ENCODE measurements around the gene ICAM1.
A peak's percentile ranks its signal among the peaks of the same experiment; 100 is the strongest.
"Not testable (repeated sequence)": the region's sequence is repeated elsewhere in the genome, so short reads cannot be mapped to it uniquely, and the experiment has no call there.

ICAM1 gene

DNA sequence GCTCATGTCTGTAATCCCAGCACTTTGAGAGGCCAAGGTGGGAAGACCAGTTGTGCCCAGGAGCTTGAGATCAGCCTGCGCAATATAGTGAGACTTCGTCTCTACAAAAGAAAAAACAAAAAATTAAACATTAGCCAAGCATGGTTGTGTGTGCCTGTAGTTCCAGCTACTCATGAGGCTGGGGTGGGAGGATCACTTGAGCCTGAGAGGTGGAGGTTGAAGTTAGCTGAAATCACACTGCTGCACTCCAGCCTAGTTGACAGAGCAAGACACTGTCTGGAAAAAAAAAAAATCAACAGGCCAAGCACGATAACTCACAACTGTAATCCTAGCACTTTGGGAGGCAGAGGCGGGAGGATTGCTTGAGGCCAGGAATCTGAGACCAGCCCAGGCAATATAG lies 35.9 kb upstream of the ICAM1 start:
- H3K4me3 ChIP-seq, result no peak overlapping the region
- no peaks in the 10 kb centered on the region for H3K27me3 ChIP-seq
- no peaks in the 10 kb centered on the region for H3K36me3 ChIP-seq
- peaks cover 0 to 2% (median 0%) of the 10 kb centered on the region in 11 experiments; a peak in 2 of 22 replicates for H4K20me1 ChIP-seq
- peak overlapping the region in 8 of 11 experiments; percentile 85 to 91 (median 90); a peak in 17 of 22 replicates for H3K27ac ChIP-seq
- peaks cover 48 to 91% (median 85%) of the 10 kb centered on the region in 10 experiments for H3K4me1 ChIP-seq
- peak overlapping the region in 10 of 11 experiments; percentile 80 to 97 (median 88); a peak in 17 of 22 replicates for H3K4me2 ChIP-seq
- no peak for TF ChIP-seq Cebpa-rat (IDR thresholded peaks at IDR 0.05)
- peak overlapping the region in 5 of 11 experiments; percentile 11 to 80 (median 76); a peak in 7 of 22 replicates for H3K9ac ChIP-seq
- H3K9me3 ChIP-seq (replicated peaks in 1 of 11), result no peaks in the 10 kb centered on the region

DNA sequence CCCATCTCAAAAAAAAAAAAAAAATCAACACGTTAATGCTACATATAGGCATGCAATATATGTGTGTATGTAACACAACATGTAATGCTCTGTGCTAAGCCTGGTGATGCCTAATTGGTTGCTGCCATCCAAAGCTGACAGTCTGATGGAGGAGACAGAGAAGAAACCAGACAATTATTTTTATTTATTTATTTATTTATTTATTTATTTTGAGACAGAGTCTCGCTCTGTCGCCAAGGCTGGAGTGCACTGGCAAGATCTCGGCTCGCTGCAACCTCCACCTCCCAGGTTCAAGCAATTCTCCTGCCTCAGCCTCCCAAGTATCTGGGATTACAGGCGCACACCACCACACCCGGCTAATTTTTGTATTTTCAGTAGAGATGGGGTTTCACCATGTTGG lies 35.5 kb upstream of the ICAM1 start:
- peak overlapping the region; percentile 80 to 97 (median 89); a peak in 20 of 22 replicates for H3K4me2 ChIP-seq
- peak overlapping the region in 10 of 11 experiments; percentile 73 to 82 (median 79); a peak in 18 of 22 replicates for H3K9ac ChIP-seq
- H3K27ac ChIP-seq, result peak overlapping the region; percentile 83 to 91 (median 89); a peak in 21 of 22 replicates
- peaks cover 48 to 91% (median 85%) of the 10 kb centered on the region in 10 experiments for H3K4me1 ChIP-seq
- H3K9me3 ChIP-seq (replicated peaks in 1 of 11); H3K27me3 ChIP-seq; H3K36me3 ChIP-seq; H4K20me1 ChIP-seq: not testable (repeated sequence)
- H3K4me3 ChIP-seq, result peak overlapping the region in 1 of 10 experiments; percentile 49; a peak in 2 of 20 replicates

DNA sequence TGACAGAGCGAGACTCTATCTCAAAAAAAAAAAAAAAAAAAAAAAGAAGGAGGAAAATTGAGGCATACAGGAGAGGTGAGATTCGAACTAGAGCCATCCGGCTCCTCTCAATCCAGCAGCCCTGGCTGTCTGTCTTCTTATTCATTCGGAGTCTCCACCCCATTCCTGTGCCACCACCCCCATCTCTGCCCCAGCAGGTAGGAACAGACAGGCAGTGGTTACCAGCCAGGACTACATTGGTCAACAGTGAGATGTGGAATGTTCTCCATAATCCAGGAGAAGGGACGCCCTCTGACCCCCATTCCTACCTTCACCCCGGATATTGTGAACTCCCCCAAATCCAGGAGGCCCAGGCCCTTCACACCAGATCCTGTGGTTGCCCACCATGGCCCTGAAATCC lies 33.2 kb upstream of the ICAM1 start:
- Histone ChIP-seq H3K9ac (peak overlapping the region in 4 of 11 experiments; percentile 14 to 35 (median 28); a peak in 3 of 22 replicates), H4K20me1 (no peaks in the 10 kb centered on the region), H3K4me3 (no peak overlapping the region), H3K4me1 (peaks cover 53 to 99% (median 92%) of the 10 kb centered on the region in 10 experiments), H3K9me3 (replicated peaks in 1 of 11) (no peaks in the 10 kb centered on the region), H3K36me3 (no peaks in the 10 kb centered on the region), H3K27me3 (no peaks in the 10 kb centered on the region), H3K27ac (peak overlapping the region in 10 of 11 experiments; percentile 17 to 91 (median 86); a peak in 15 of 22 replicates), H3K4me2 (peak overlapping the region; percentile 80 to 97 (median 89))
- no peak for TF ChIP-seq Cebpa-rat (IDR thresholded peaks at IDR 0.05)

DNA sequence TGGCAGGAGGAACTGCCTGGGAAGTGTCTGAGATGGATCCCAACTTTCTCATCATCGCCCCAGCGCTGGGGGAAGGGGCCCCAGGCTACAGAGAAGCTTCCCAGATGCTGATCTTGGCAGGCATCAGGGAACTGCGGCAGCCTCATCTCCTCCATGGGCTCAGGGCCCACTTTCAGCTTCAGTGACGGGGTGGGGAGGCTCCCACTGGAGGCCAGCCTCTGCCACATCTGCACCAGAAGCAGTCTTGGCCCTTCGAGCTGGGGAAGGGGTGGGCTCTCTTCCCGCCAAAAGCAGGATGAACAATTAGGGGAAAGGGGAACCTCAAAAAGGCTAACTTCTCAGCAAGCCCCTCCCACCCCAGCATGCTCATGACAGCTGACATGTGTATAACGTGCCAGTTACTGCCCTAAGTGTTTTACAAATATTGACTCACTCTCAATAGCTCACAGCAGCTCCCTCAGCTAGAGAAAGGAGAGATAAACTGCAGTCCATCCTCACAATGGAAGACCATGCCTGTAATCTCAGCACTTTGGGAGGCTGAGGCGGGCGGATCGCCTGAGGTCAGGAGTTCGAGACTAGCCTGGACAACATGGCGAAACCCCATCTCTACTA lies 32.6 kb upstream of the ICAM1 start:
- H3K9me3 ChIP-seq (replicated peaks in 1 of 11), result no peaks in the 10 kb centered on the region
- H3K4me2 ChIP-seq, result peak overlapping the region; percentile 80 to 97 (median 89)
- H3K9ac ChIP-seq, result peak overlapping the region in 5 of 11 experiments; percentile 8 to 35 (median 27); a peak in 6 of 22 replicates
- peaks cover 59 to 100% (median 95%) of the 10 kb centered on the region in 10 experiments for H3K4me1 ChIP-seq
- H3K4me3 ChIP-seq, result no peak overlapping the region
- H4K20me1 ChIP-seq, result no peaks in the 10 kb centered on the region
- no peaks in the 10 kb centered on the region for H3K27me3 ChIP-seq
- H3K36me3 ChIP-seq, result no peaks in the 10 kb centered on the region
- no peak for TF ChIP-seq Cebpa-rat (IDR thresholded peaks at IDR 0.05)
- H3K27ac ChIP-seq, result peak overlapping the region in 10 of 11 experiments; percentile 17 to 91 (median 72); a peak in 15 of 22 replicates

DNA sequence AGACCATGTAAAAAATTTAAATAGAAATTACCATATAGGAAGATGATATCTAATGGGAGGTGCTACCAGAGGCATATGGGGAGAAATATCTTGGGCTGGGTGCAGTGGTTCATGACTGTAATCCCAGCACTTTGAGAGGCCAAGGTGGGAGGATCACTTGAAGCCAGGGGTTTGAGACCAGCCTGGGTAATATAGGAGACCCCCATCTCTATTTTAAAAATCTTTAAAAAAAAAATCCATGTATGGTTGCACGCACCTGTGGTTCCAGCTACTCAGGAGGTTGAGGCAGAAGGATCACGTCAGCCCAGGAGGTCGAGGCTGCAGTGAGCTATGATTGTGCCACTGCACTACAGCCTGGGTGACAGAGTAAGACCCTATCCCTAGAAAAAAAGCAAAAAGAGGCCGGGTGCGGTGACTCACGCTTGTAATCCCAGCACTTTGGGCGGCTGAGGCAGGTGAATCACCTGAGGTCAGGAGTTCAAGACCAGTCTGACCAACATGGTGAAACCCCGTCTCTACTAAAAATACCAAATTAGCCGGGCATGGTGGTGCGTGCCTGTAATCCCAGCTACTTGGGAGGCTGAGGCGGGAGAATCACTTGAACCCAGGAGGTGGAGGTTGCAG lies 29.0 kb upstream of the ICAM1 start:
- not testable (repeated sequence) for H3K27me3 ChIP-seq; H4K20me1 ChIP-seq; H3K36me3 ChIP-seq; H3K9me3 ChIP-seq (replicated peaks in 1 of 11); H3K4me3 ChIP-seq; H3K9ac ChIP-seq
- Histone ChIP-seq H3K4me2 (peak overlapping the region in 7 of 11 experiments; percentile 49 to 75 (median 62); a peak in 12 of 22 replicates), H3K27ac (peak overlapping the region in 6 of 11 experiments; percentile 13 to 87 (median 78); a peak in 10 of 22 replicates), H3K4me1 (peaks cover 42 to 100% (median 98%) of the 10 kb centered on the region in 10 experiments)

DNA sequence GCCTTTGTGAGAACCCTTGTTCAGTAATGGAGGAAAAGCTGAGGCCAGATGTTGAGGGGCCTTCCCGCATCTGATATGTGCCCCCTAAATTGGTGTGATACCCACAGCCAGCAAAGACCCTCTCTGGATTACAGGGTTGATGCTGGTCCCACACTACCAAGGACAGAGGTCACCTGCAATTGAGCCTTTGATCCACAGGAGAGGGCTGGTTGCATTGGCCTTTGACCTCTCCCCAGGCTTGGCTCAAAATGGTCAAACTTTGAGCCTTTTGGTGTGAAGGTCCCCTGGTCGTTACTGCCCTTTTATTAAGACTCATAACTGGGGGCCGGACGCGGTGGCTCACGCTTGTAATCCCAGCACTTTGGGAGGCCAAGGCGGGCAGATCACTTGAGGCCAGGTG lies 27.3 kb upstream of the ICAM1 start:
- H3K4me1 ChIP-seq, result peaks cover 25 to 99% (median 97%) of the 10 kb centered on the region in 10 experiments
- H3K27ac ChIP-seq, result peak overlapping the region in 9 of 11 experiments; percentile 25 to 87 (median 62); a peak in 16 of 22 replicates
- H3K27me3 ChIP-seq, result no peaks in the 10 kb centered on the region
- peak overlapping the region; percentile 24 to 75 (median 60); a peak in 17 of 22 replicates for H3K4me2 ChIP-seq
- H3K9ac ChIP-seq, result peak overlapping the region in 5 of 11 experiments; percentile 15 to 60 (median 47); a peak in 6 of 22 replicates
- no peak for TF ChIP-seq Cebpa-rat (IDR thresholded peaks at IDR 0.05)
- H3K36me3 ChIP-seq, result no peaks in the 10 kb centered on the region
- H3K9me3 ChIP-seq (replicated peaks in 1 of 11), result no peaks in the 10 kb centered on the region
- no peak overlapping the region for H3K4me3 ChIP-seq
- H4K20me1 ChIP-seq, result no peaks in the 10 kb centered on the region

DNA sequence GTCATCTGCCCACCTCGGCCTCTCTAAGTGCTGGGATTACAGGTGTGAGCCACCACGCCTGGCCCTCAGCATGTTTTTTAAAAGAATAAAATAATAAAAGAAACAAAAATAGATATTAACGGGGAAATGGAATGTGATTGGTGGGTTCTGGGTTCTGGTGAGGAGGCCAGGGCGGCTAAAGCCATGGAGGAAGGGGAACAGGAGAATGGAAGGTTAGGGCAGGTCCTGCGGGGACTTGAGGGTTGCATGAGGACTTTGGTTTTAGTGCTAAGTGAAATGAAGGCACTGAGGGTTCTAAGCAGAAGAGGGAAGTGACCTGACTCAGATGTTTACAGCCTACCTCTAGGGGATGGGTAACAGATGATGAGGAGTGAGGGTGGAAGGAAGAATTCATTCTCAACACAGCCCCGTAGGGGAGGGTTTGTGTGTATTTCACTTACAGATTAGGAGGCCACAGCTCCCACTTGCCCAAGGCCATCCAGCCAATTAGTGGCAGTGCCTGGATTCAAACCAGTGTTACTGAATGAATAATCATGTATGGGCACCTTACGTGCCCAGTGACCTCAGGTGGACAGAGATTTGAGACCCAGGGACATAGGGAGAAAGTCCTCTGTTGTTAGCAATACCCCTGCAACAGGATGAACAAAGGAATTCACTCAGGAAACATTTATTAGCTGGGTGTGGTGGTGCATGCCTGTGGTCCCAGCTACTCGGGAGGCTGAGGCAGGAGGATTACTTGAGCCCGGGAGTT lies 25.6 kb upstream of the ICAM1 start:
- no peak for TF ChIP-seq Cebpa-rat (IDR thresholded peaks at IDR 0.05)
- H4K20me1 ChIP-seq, result no peaks in the 10 kb centered on the region
- no peaks in the 10 kb centered on the region for H3K9me3 ChIP-seq (replicated peaks in 1 of 11)
- no peaks in the 10 kb centered on the region for H3K27me3 ChIP-seq
- peak overlapping the region in 2 of 11 experiments; percentile 6 to 60; a peak in 2 of 22 replicates for H3K9ac ChIP-seq
- H3K4me1 ChIP-seq, result peaks cover 15 to 93% (median 84%) of the 10 kb centered on the region in 10 experiments
- H3K36me3 ChIP-seq, result no peaks in the 10 kb centered on the region
- peak overlapping the region in 9 of 11 experiments; percentile 1 to 75 (median 32); a peak in 14 of 22 replicates for H3K4me2 ChIP-seq
- H3K4me3 ChIP-seq, result no peak overlapping the region
- peak overlapping the region in 7 of 11 experiments; percentile 2 to 87 (median 77); a peak in 10 of 22 replicates for H3K27ac ChIP-seq

DNA sequence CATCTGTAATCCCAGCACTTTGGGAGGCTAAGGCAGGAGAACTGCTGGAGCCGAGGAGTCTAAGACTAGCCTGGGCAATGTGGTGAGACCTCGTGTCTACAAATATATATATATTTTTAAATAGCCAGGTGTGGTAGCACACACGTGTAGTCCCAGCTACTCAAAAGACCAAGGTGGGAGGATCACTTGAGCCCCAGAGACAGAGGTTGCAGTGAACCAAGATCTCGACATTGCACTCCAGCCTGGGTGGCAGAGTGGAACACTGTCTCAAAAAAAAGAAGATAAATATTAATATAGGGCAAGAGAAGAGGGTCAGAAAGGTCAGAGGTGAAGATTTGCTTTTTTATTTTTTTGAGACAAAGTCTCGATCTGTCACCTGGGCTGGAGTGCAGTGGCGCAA lies 24.4 kb upstream of the ICAM1 start:
- Histone ChIP-seq H3K27ac (peak overlapping the region in 3 of 11 experiments; percentile 6 to 55 (median 51); a peak in 3 of 22 replicates), H3K4me2 (peak overlapping the region in 4 of 11 experiments; percentile 22 to 69 (median 50); a peak in 4 of 22 replicates), H3K36me3 (no peaks in the 10 kb centered on the region), H3K9me3 (replicated peaks in 1 of 11) (no peaks in the 10 kb centered on the region), H4K20me1 (no peaks in the 10 kb centered on the region), H3K27me3 (no peaks in the 10 kb centered on the region), H3K4me3 (no peak overlapping the region), H3K4me1 (peaks cover 24 to 90% (median 83%) of the 10 kb centered on the region in 10 experiments), H3K9ac (peak overlapping the region in 2 of 11 experiments; percentile 25 to 42; a peak in 1 of 22 replicates)
- no peak for TF ChIP-seq Cebpa-rat (IDR thresholded peaks at IDR 0.05)
